MCF 10A (cell line): ENCODE results near the gene UBAC2. TPM values are rescaled to one million over a fixed set of nuclear protein-coding genes. Genes with fewer than 3 reads are reported as not detected.

Experiments
- BruUV-seq: library from RNA; stranded (reverse); fragments of 400-500 nt; replicated peaks from 2 replicates; lab custom pipeline; 2021; lab: Mats Ljungman, UMichigan
- CTCF ChIA-PET: fragments of 300-600 bp; sonication (Branson Sonifier 250); formaldehyde crosslinking; extraction: SDS; loops from one replicate; lab custom pipeline; 2021; ENCODE audit warnings: antibody characterized with exemption, inconsistent platforms; lab: Yijun Ruan, JAX
- POLR2A ChIA-PET: fragments of 300-600, 350-650 bp; sonication (Branson Sonifier 250); formaldehyde crosslinking; extraction: SDS; loops from one replicate; lab custom pipeline; 2020; ENCODE audit warnings: antibody characterized with exemption, inconsistent platforms; lab: Yijun Ruan, JAX
- DNase-seq: peaks from one replicate; pipeline ENCODE4 v3.0.0-alpha.2; 2018; ENCODE audit not compliant: unreplicated experiment
- H3K27ac Mint-ChIP-seq: one replicate; pipeline ENCODE4 v1.8.0; 2022; ENCODE audit warnings: mild to moderate bottlenecking, low read depth, mixed read lengths; ENCODE audit not compliant: unreplicated experiment
- H3K27me3 Mint-ChIP-seq: one replicate; pipeline ENCODE4 v1.8.0; 2022; ENCODE audit warnings: mixed read lengths; ENCODE audit not compliant: insufficient read depth, unreplicated experiment
- H3K36me3 Mint-ChIP-seq: one replicate; pipeline ENCODE4 v1.8.0; 2022; ENCODE audit warnings: mild to moderate bottlenecking, moderate library complexity, mixed read lengths; ENCODE audit not compliant: insufficient read depth, unreplicated experiment
- H3K4me1 Mint-ChIP-seq: one replicate; pipeline ENCODE4 v1.8.0; 2022; ENCODE audit warnings: mixed read lengths; ENCODE audit not compliant: insufficient read depth, unreplicated experiment
- H3K4me3 Mint-ChIP-seq: one replicate; pipeline ENCODE4 v1.8.0; 2022; ENCODE audit warnings: mild to moderate bottlenecking, moderate library complexity, mixed read lengths; ENCODE audit not compliant: unreplicated experiment
- H3K9me3 Mint-ChIP-seq: one replicate; pipeline ENCODE4 v1.8.0; 2022; ENCODE audit warnings: mixed read lengths; ENCODE audit not compliant: unreplicated experiment
- CTCF ChIP-seq: fragments of 200-600 bp; IDR thresholded peaks from one replicate; pipeline ENCODE4 v1.8.0; 2022; ENCODE audit warnings: antibody characterized with exemption, mild to moderate bottlenecking; ENCODE audit not compliant: unreplicated experiment
- intact Hi-C: fragments of 100-400 bp; cut with micrococcal nuclease; formaldehyde crosslinking; loops from 2 replicates; pipeline ENCODE4 v1.14.1; 2022
- total RNA-seq: library from RNA; stranded (reverse); gene quantifications from 2 replicates; pipeline ENCODE4 v1.2.3, GENCODE V29; 2022

UBAC2 gene
- total RNA-seq, 1 experiment from 2014 or later, result 74.7 TPM

DNA sequence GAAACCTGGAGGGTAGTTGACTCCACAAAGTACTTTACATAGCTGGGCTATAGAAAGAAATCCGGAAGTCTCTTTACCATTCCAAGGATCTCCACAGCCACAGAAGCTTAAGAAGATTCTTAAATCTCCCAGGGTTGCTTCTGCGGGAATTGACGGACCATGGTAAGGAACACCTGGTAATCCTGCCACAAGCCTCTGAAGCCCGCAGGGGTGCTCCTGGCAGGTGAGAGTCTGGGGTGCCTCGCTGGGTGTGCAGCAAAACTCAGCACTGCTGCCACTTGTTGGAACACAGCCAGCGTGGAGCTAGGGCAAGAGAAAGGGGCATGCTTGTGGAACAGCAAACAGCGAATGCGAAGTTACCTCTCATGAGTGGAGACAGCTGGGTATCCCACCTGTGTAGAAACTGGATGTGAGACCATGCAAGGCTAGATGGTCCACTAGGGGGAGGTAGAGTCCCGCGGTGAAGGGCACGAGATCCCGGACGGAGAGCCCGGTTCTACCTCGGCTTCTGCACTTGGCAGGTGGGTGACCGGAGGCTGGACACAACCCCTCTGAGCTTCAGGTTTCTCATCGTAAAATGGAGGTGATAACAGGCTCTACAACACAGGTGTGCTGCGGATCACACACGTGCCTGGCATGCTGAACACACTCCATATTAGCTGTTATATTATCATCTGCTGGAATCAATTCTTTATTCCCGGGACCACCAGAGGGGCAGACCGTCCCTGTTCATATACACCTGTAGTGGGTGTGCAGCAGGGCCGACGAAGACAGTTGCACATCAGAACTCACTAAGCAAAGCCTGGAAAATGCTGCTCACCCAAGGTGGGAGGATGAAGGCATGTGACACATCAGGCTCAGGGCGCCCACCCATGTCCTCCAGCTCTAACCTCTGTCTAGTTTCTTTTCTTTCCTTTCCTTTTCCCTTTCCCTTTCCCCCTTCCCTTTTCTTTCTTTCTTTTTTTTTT is 24.1 kb upstream of the UBAC2 start:
- intact Hi-C loops, result loop anchor here (1.0 to 2.0 kb wide), 3 partner anchors 90 to 260 kb away; no protein-coding TSS in a partner anchor
- no TSS peak for BruUV-seq
- POLR2A ChIA-PET, result interaction anchor here (0.7 to 2.2 kb wide), 8 partner anchors 21 to 260 kb away, joined by 3 to 14 read pairs (median 5); partner anchors contain the start of gene UBAC2
- H3K27me3 Mint-ChIP-seq, result no peaks in the 10 kb centered on the region
- peak; percentile 91 for TF ChIP-seq CTCF
- peaks cover 7% of the 10 kb centered on the region for H3K9me3 Mint-ChIP-seq
- no peak overlapping the region for H3K27ac Mint-ChIP-seq
- no peak overlapping the region for H3K4me3 Mint-ChIP-seq
- CTCF ChIA-PET, result interaction anchor here (0.5 to 6.5 kb wide), 68 partner anchors 10 to 1346 kb away, joined by 3 to 173 read pairs (median 4); partner anchors contain the start of genes GPR18 and UBAC2
- DNase-seq, result peak; percentile 77
- H3K4me1 Mint-ChIP-seq, result peaks cover 6% of the 10 kb centered on the region
- H3K36me3 Mint-ChIP-seq, result no peaks in the 10 kb centered on the region

GRCh38 chr13:99178636-99179035 is 22.0 kb upstream of the UBAC2 start:
- intact Hi-C loops, result no loop called here
- no peaks in the 10 kb centered on the region for H3K9me3 Mint-ChIP-seq
- no peak for DNase-seq
- no peak overlapping the region for H3K4me3 Mint-ChIP-seq
- POLR2A ChIA-PET, result interaction anchor here (0.8 to 1.3 kb wide), 2 partner anchors 22 to 25 kb away, joined by 3 read pairs; partner anchors contain the start of gene UBAC2
- H3K27ac Mint-ChIP-seq, result no peak overlapping the region
- H3K27me3 Mint-ChIP-seq, result no peaks in the 10 kb centered on the region
- no TSS peak for BruUV-seq
- CTCF ChIA-PET, result interaction anchor here (0.7 to 4.1 kb wide), 3 partner anchors 85 to 258 kb away, joined by 5 to 26 read pairs (median 10); no protein-coding TSS in a partner anchor
- peaks cover 6% of the 10 kb centered on the region for H3K4me1 Mint-ChIP-seq
- no peaks in the 10 kb centered on the region for H3K36me3 Mint-ChIP-seq
- no peak for TF ChIP-seq CTCF

DNA sequence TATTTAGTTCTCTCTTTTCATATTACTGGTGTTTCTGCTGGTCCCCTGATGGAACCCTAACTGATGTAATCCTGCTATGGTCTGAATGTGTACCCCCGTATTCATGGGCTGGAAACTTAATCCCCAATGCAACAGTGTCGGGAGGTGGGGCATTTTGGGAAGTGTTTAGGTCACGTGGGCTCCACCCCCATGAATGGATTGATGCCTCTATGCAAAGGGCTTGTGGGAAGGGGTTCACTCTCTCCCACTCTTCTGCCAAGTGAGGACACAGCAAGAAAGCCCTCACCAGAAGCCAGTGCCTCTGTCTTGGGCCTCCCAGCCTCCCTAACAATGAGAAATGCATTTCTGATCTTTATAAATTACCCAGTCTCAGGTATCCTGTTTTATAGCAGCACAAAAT is 21.2 kb upstream of the UBAC2 start:
- intact Hi-C loops, result no loop called here
- ChIA-PET CTCF (interaction anchor here (0.7 to 4.1 kb wide), 7 partner anchors 21 to 257 kb away, joined by 4 to 26 read pairs (median 5); partner anchors contain the start of gene UBAC2), POLR2A (interaction anchor here (0.8 kb wide), 1 partner anchor 21 kb away, joined by 3 read pairs; the partner anchor contains the start of gene UBAC2)

More for the DNA sequence above, 21.2 kb upstream of the UBAC2 start:
- Mint-ChIP-seq H3K9me3 (no peaks in the 10 kb centered on the region), H3K27me3 (no peaks in the 10 kb centered on the region), H3K4me3 (no peak overlapping the region), H3K27ac (no peak overlapping the region), H3K36me3 (no peaks in the 10 kb centered on the region), H3K4me1 (peaks cover 6% of the 10 kb centered on the region)
- no peak for DNase-seq
- BruUV-seq, result no TSS peak
- TF ChIP-seq CTCF, result no peak
